H9 (cell line): Measurements from ENCODE around the gene IRAK1BP1. TPM values are rescaled to one million over a fixed set of nuclear protein-coding genes. Genes with fewer than 3 reads are reported as not detected.
A peak's percentile ranks its signal among the peaks of the same experiment; 100 is the strongest.

Source experiments
- DNase-seq: peaks from one replicate; pipeline ENCODE4 v3.0.0-alpha.2; 2017
- H2AFZ ChIP-seq: one replicate; pipeline ENCODE4 v1.6.1; 2013; ENCODE audit warnings: mild to moderate bottlenecking, low read length, control low read depth, moderate library complexity
- H2AK5ac ChIP-seq: 2 replicates; pipeline ENCODE4 v1.6.1; 2013; ENCODE audit warnings: low read length, control low read depth, mixed read lengths; ENCODE audit not compliant: insufficient read length
- H2BK120ac ChIP-seq: one replicate; pipeline ENCODE4 v1.6.1; 2013; ENCODE audit warnings: low read depth, mild to moderate bottlenecking, low read length, control low read depth, inconsistent platforms; ENCODE audit not compliant: poor library complexity, severe bottlenecking
- H2BK12ac ChIP-seq: 2 replicates; pipeline ENCODE4 v1.6.1; 2013; ENCODE audit warnings: low read length, control low read depth, mixed read lengths, low read depth; ENCODE audit not compliant: insufficient read length
- H2BK15ac ChIP-seq: 2 replicates; pipeline ENCODE4 v1.6.1; 2013; ENCODE audit warnings: low read depth, low read length, control low read depth
- H2BK20ac ChIP-seq: one replicate; pipeline ENCODE4 v1.6.1; 2013; ENCODE audit warnings: low read depth, mild to moderate bottlenecking, low read length, control low read depth, inconsistent platforms; ENCODE audit not compliant: poor library complexity, severe bottlenecking
- H2BK5ac ChIP-seq: 2 replicates; pipeline ENCODE4 v1.6.1; 2013; ENCODE audit warnings: low read length, control low read depth, mixed read lengths; ENCODE audit not compliant: insufficient read length
- H3K14ac ChIP-seq: 2 replicates; pipeline ENCODE4 v1.6.1; 2013; ENCODE audit warnings: low read length, control low read depth; ENCODE audit not compliant: insufficient read depth
- H3K18ac ChIP-seq: 2 replicates; pipeline ENCODE4 v1.6.1; 2013; ENCODE audit warnings: low read depth, mild to moderate bottlenecking, mixed read lengths, low read length, control low read depth; ENCODE audit not compliant: insufficient read length
- H3K23ac ChIP-seq: 2 replicates; pipeline ENCODE4 v1.6.1; 2013; ENCODE audit warnings: low read length, control low read depth, mixed read lengths, low read depth; ENCODE audit not compliant: insufficient read length
- H3K23me2 ChIP-seq: 2 replicates; pipeline ENCODE4 v1.6.1; 2013; ENCODE audit warnings: low read depth, mild to moderate bottlenecking, mixed read lengths, low read length, control low read depth; ENCODE audit not compliant: insufficient read length, poor library complexity, severe bottlenecking
- H3K27ac ChIP-seq: 2 replicates; pipeline ENCODE4 v1.5.1; 2013; ENCODE audit warnings: low read length, control low read depth, mixed read lengths, low read depth; ENCODE audit not compliant: insufficient read length
- H3K27me3 ChIP-seq: 2 replicates; pipeline ENCODE4 v1.6.1; 2013; ENCODE audit warnings: low read length, control low read depth, inconsistent platforms; ENCODE audit not compliant: insufficient read depth
- H3K4ac ChIP-seq: 2 replicates; pipeline ENCODE4 v1.6.1; 2013; ENCODE audit warnings: low read depth, mild to moderate bottlenecking, control low read depth, inconsistent platforms, low read length, moderate library complexity
- H3K4me1 ChIP-seq: 2 replicates; pipeline ENCODE4 v1.6.1; 2013; ENCODE audit warnings: low read length, control low read depth, inconsistent platforms; ENCODE audit not compliant: insufficient read depth
- H3K4me2 ChIP-seq: 2 replicates; pipeline ENCODE4 v1.6.1; 2013; ENCODE audit warnings: low read length, control low read depth, mixed read lengths; ENCODE audit not compliant: insufficient read length, insufficient read depth
- H3K56ac ChIP-seq: 2 replicates; pipeline ENCODE4 v1.6.1; 2013; ENCODE audit warnings: low read depth, mild to moderate bottlenecking, mixed read lengths, low read length, control low read depth; ENCODE audit not compliant: insufficient read length
- H3K79me1 ChIP-seq: 2 replicates; pipeline ENCODE4 v1.6.1; 2013; ENCODE audit warnings: low read depth, mild to moderate bottlenecking, moderate library complexity, low read length, control low read depth, inconsistent platforms; ENCODE audit not compliant: insufficient read depth, poor library complexity, severe bottlenecking
- H3K79me2 ChIP-seq: 2 replicates; pipeline ENCODE4 v1.6.1; 2013; ENCODE audit warnings: low read length, control low read depth, inconsistent platforms; ENCODE audit not compliant: insufficient read depth
- H3K9ac ChIP-seq: 2 replicates; pipeline ENCODE4 v1.6.1; 2013; ENCODE audit warnings: low read length, control low read depth, mixed read lengths; ENCODE audit not compliant: insufficient read length; ENCODE audit errors: extremely low read depth
- H3K9me3 ChIP-seq: one replicate; pipeline ENCODE4 v1.6.1; 2013; ENCODE audit warnings: low read depth, low read length, inconsistent platforms; ENCODE audit not compliant: control insufficient read depth
- H3T11ph ChIP-seq: one replicate; pipeline ENCODE4 v1.6.1; 2013; ENCODE audit warnings: mild to moderate bottlenecking, low read length, control low read depth, inconsistent platforms
- H4K20me1 ChIP-seq: one replicate; pipeline ENCODE4 v1.6.1; 2013; ENCODE audit not compliant: control insufficient read depth, insufficient read length, insufficient read depth
- H4K5ac ChIP-seq: 2 replicates; pipeline ENCODE4 v1.6.1; 2013; ENCODE audit warnings: low read depth, mild to moderate bottlenecking, mixed read lengths, low read length, control low read depth; ENCODE audit not compliant: insufficient read length
- H4K8ac ChIP-seq: replicated peaks from 2 replicates; pipeline ENCODE4 v1.6.1; 2013; ENCODE audit warnings: low read length, control low read depth, mixed read lengths, low read depth; ENCODE audit not compliant: insufficient read length
- H4K91ac ChIP-seq: 2 replicates; pipeline ENCODE4 v1.6.1; 2013; ENCODE audit warnings: low read depth, mild to moderate bottlenecking, moderate library complexity, mixed read lengths, low read length, control low read depth; ENCODE audit not compliant: insufficient read length
- H3K27ac Mint-ChIP-seq, 3 experiments: 2 replicates in 2 of 3; 3 replicates in 1 of 3; pipeline ENCODE4 v1.8.0; 2020 to 2021; ENCODE audit warnings: mixed read lengths in 3 of 3, mild to moderate bottlenecking in 1 of 3, moderate library complexity in 1 of 3
- H3K27me3 Mint-ChIP-seq: 2 replicates; pipeline ENCODE4 v1.8.0; 2021; ENCODE audit warnings: low read depth, mild to moderate bottlenecking, moderate library complexity, mixed read lengths
- H3K36me3 Mint-ChIP-seq, 3 experiments: 2 replicates in 2 of 3; 3 replicates in 1 of 3; pipeline ENCODE4 v1.8.0; 2020 to 2021; ENCODE audit warnings: low read depth in 3 of 3, mixed read lengths in 3 of 3; ENCODE audit not compliant: insufficient read depth in 1 of 3
- H3K4me1 Mint-ChIP-seq, 2 experiments: 2 replicates each; pipeline ENCODE4 v1.8.0; 2020; ENCODE audit warnings: mixed read lengths in 2 of 2
- H3K4me3 Mint-ChIP-seq, 2 experiments: 2 replicates in 1 of 2; 3 replicates in 1 of 2; pipeline ENCODE4 v1.8.0; 2020 to 2021; ENCODE audit warnings: mild to moderate bottlenecking in 2 of 2, mixed read lengths in 2 of 2, moderate library complexity in 1 of 2
- H3K9me3 Mint-ChIP-seq, 2 experiments: 2 replicates in 1 of 2; 3 replicates in 1 of 2; pipeline ENCODE4 v1.8.0; 2020; ENCODE audit warnings: mild to moderate bottlenecking in 2 of 2, mixed read lengths in 2 of 2, moderate library complexity in 1 of 2
- WGBS: extraction: QIAGEN DNeasy Blood & Tissue Kit; methylation state at CpG from one replicate; pipeline ENCODE4 v1.1.7; 2013; ENCODE audit warnings: missing lambda C conversion rate, low lambda C conversion rate, mixed read lengths; ENCODE audit not compliant: insufficient read length; ENCODE audit errors: extremely low coverage; 5-methylcytosine and 5-hydroxymethylcytosine counted together
- total RNA-seq: library from RNA; stranded (reverse); gene quantifications from 2 replicates; pipeline ENCODE4 v1.2.1, GENCODE V29; 2021
- TF ChIP-seq, protein P1 (sequence below): fragments of 200-600 bp; sonication (generic); conservative IDR thresholded peaks from 3 replicates; pipeline ENCODE4 v1.8.0; 2021; ENCODE audit warnings: antibody characterized with exemption, mild to moderate bottlenecking

Gene IRAK1BP1
- total RNA-seq, 1 experiment from 2014 or later: 3.8 TPM

GRCh38 chr6:78911218-78911940 lies 44.0 kb downstream of the IRAK1BP1 start:
- H2AFZ ChIP-seq: no peak overlapping the region
- no CpG with 5 or more reads among the region's 9 CpGs for WGBS

More at GRCh38 chr6:78911218-78911940, 44.0 kb downstream of the IRAK1BP1 start:
- Histone ChIP-seq H3K27me3 (no peaks in the 10 kb centered on the region; the same call in 1 of the 2 replicates), H2BK120ac (no peak overlapping the region), H3K4me2 (peak overlapping the region; percentile 39), H2BK20ac (no peak overlapping the region), H3K27ac (no peak overlapping the region), H4K91ac (no peak overlapping the region), H3K14ac (no peak overlapping the region), H3K18ac (no peak overlapping the region), H4K8ac (no peak overlapping the region), H4K20me1 (no peaks in the 10 kb centered on the region), H2BK12ac (no peak overlapping the region), H2BK15ac (no peak overlapping the region), H3T11ph (no peak overlapping the region), H2AK5ac (no peak overlapping the region), H3K23me2 (peaks cover 8% of the 10 kb centered on the region), H3K79me1 (no peaks in the 10 kb centered on the region), H3K56ac (no peak overlapping the region), H3K4me1 (no peaks in the 10 kb centered on the region), H3K9me3 (no peaks in the 10 kb centered on the region), H3K79me2 (no peaks in the 10 kb centered on the region), H3K23ac (no peak overlapping the region), H3K9ac (no peak overlapping the region), H2BK5ac (no peak overlapping the region), H4K5ac (no peak overlapping the region), H3K4ac (no peak overlapping the region)
- Mint-ChIP-seq H3K4me3 (peak overlapping the region; percentile 61 to 72), H3K4me1 (peaks cover 13 to 14% of the 10 kb centered on the region in 2 experiments), H3K9me3 (no peaks in the 10 kb centered on the region), H3K27ac (no peak overlapping the region), H3K36me3 (no peaks in the 10 kb centered on the region; a peak in 2 of 7 replicates), H3K27me3 (peaks cover 27% of the 10 kb centered on the region)
- TF ChIP-seq, protein P1, sequence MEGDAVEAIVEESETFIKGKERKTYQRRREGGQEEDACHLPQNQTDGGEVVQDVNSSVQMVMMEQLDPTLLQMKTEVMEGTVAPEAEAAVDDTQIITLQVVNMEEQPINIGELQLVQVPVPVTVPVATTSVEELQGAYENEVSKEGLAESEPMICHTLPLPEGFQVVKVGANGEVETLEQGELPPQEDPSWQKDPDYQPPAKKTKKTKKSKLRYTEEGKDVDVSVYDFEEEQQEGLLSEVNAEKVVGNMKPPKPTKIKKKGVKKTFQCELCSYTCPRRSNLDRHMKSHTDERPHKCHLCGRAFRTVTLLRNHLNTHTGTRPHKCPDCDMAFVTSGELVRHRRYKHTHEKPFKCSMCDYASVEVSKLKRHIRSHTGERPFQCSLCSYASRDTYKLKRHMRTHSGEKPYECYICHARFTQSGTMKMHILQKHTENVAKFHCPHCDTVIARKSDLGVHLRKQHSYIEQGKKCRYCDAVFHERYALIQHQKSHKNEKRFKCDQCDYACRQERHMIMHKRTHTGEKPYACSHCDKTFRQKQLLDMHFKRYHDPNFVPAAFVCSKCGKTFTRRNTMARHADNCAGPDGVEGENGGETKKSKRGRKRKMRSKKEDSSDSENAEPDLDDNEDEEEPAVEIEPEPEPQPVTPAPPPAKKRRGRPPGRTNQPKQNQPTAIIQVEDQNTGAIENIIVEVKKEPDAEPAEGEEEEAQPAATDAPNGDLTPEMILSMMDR: no peak
- DNase-seq: no peak
